ENCODE results near the gene ZNF467. TPM values are rescaled to one million over a fixed set of nuclear protein-coding genes. Genes with fewer than 3 reads are reported as not detected.

ZNF467 gene
- total RNA-seq, 1 experiment from 2014 or later, result 11.3 TPM

DNA sequence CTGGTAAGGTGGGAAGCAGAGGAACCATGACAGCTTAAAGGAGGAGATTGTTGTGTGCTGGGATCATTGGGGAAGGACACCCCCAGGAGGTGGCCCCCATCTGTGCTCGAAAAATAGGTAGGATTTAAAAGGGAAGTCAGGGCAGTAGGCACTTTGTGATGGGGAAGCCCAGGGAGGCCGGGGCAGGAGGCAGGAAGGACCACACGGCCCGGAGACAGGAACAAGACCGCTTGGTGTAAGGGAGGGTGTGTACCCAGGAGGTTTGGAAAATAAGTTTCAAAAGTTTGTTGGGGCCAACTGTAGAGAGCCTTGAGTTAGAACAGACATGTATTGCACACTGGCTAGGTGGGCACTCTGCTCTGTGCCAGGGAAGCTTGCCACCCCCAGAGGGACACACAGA is 20.7 kb downstream of the ZNF467 start:
- Histone ChIP-seq H3K36me3 (ENCODE audit: control insufficient read depth in 1 of 2, insufficient read depth in 2 of 2, low read length in 2 of 2) (no peaks in the 10 kb centered on the region), H3K79me2 (ENCODE audit: insufficient read depth, low read length) (no peaks in the 10 kb centered on the region), H3K27me3 (ENCODE audit: insufficient read depth, low read length) (no peaks in the 10 kb centered on the region), H3K4me3 (replicated peaks in 1 of 2; ENCODE audit: low read depth in 1 of 2, low read length in 2 of 2) (no peak overlapping the region), H4K20me1 (ENCODE audit: insufficient read depth) (no peaks in the 10 kb centered on the region), H3K9ac (ENCODE audit: low read length) (no peak overlapping the region), H3K9me3 (ENCODE audit: control insufficient read depth in 1 of 2, insufficient read depth in 1 of 2, low read depth in 1 of 2, low read length in 2 of 2) (no peaks in the 10 kb centered on the region), H2AFZ (ENCODE audit: low read depth, low read length, poor library complexity, severe bottlenecking) (no peak overlapping the region), H3K27ac (ENCODE audit: low read depth, low read length) (no peak overlapping the region), H3K4me1 (ENCODE audit: control insufficient read depth in 1 of 2, insufficient read depth in 2 of 2, low read length in 2 of 2) (peaks cover 0 to 5% of the 10 kb centered on the region in 2 experiments; a peak in 1 of 4 replicates), H3K4me2 (ENCODE audit: low read length) (no peak overlapping the region), H3K9me2 (ENCODE audit: insufficient read depth) (no peaks in the 10 kb centered on the region)
- BruUV-seq (replicated peaks), result no TSS peak
- ATAC-seq, result no peak
- POLR2A ChIA-PET, result no interaction called here
- RAD21 ChIA-PET (ENCODE audit: low non-redundant PET in 1 of 2, low total read pairs in 2 of 2, uncharacterized antibody in 2 of 2, unreplicated experiment in 2 of 2), result no interaction called here
- intact Hi-C loops (cut with micrococcal nuclease), result loop anchor here (1.0 kb wide), 2 partner anchors 90 to 127 kb away; no protein-coding TSS in a partner anchor
- CTCF ChIA-PET, result interaction anchor here (1.5 kb wide), 1 partner anchor 90 kb away, joined by 6 read pairs; no protein-coding TSS in a partner anchor
- DNase-seq (ENCODE audit: low read depth, low spot score), result no peak
- TF ChIP-seq ZNF274 (IDR thresholded peaks at IDR 0.05; ENCODE audit: low read depth, low read length), result no peak
- TF ChIP-seq, protein P1, sequence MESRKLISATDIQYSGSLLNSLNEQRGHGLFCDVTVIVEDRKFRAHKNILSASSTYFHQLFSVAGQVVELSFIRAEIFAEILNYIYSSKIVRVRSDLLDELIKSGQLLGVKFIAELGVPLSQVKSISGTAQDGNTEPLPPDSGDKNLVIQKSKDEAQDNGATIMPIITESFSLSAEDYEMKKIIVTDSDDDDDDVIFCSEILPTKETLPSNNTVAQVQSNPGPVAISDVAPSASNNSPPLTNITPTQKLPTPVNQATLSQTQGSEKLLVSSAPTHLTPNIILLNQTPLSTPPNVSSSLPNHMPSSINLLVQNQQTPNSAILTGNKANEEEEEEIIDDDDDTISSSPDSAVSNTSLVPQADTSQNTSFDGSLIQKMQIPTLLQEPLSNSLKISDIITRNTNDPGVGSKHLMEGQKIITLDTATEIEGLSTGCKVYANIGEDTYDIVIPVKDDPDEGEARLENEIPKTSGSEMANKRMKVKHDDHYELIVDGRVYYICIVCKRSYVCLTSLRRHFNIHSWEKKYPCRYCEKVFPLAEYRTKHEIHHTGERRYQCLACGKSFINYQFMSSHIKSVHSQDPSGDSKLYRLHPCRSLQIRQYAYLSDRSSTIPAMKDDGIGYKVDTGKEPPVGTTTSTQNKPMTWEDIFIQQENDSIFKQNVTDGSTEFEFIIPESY (IDR thresholded peaks at IDR 0.05; ENCODE audit: extremely low read depth, insufficient replicate concordance, low read length), result no peak
- TF ChIP-seq POLR2AphosphoS5 (IDR thresholded peaks at IDR 0.05; ENCODE audit: low read depth, low read length), result no peak
- TF ChIP-seq EGR1 (IDR thresholded peaks at IDR 0.05; ENCODE audit: low read depth), result no peak
- no peak for TF ChIP-seq CEBPB (IDR thresholded peaks at IDR 0.05; ENCODE audit: low read depth)
- TF ChIP-seq SIN3A (IDR thresholded peaks at IDR 0.05; ENCODE audit: low read depth), result no peak
- TF ChIP-seq, protein P2, sequence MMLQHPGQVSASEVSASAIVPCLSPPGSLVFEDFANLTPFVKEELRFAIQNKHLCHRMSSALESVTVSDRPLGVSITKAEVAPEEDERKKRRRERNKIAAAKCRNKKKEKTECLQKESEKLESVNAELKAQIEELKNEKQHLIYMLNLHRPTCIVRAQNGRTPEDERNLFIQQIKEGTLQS (IDR thresholded peaks at IDR 0.05), result no peak
- TF ChIP-seq RAD21 (IDR thresholded peaks at IDR 0.05; ENCODE audit: low read depth), result no peak

Data from HCT116 (cell line).